A673 (cell line): Measurements from ENCODE around the gene RNF123.

Source experiments
- CTCF ChIP-seq: fragments of 300-800, 200-600 bp; sonication (generic); conservative IDR thresholded peaks from 2 replicates; pipeline ENCODE4 v1.5.1; 2017; ENCODE audit warnings: low read depth, mild to moderate bottlenecking, antibody characterized with exemption, low read length, moderate library complexity, mixed read lengths
- EZH2 ChIP-seq: fragments of 200-600 bp; sonication (generic); IDR thresholded peaks from 2 replicates; pipeline ENCODE4 v1.6.1; 2017; ENCODE audit warnings: borderline replicate concordance, low read depth, mild to moderate bottlenecking, mixed read lengths, antibody characterized with exemption, low read length; ENCODE audit not compliant: poor library complexity, severe bottlenecking

GRCh38 chr3:49668861-49669260 is 20.5 kb upstream of the RNF123 start:
- TF ChIP-seq CTCF (no peak), EZH2 (no peak)
